Tibial nerve (tissue), 3 donors: ENCODE data around the gene TLN1.

Source experiments
- CTCF ChIP-seq, 5 experiments: fragments of 200-600 bp in 3 of 5; fragments of 450-650 bp in 2 of 5; sonication (generic) in 3 of 5; IDR thresholded peaks; one replicate each; pipeline ENCODE4 v1.5.1; 2016 to 2019; ENCODE audit warnings: antibody characterized with exemption in 5 of 5, mild to moderate bottlenecking in 3 of 5, moderate library complexity in 2 of 5
- POLR2A ChIP-seq, 2 donors: fragments of 450-650 bp; IDR thresholded peaks; one replicate each; pipeline ENCODE4 v1.6.1; 2017; ENCODE audit warnings: antibody characterized with exemption in 2 of 2, mild to moderate bottlenecking in 2 of 2, moderate library complexity in 2 of 2

- no peak for TF ChIP-seq CTCF (IDR thresholded peaks at IDR 0.05)
- no peak for TF ChIP-seq POLR2A (IDR thresholded peaks at IDR 0.05)
Measured at GRCh38 chr9:35652829-35653209, 79.2 kb downstream of the TLN1 start.
